GM21723 (cell line): ENCODE data around the gene CHRM5.

Source experiments
- ATAC-seq: cut with Tn5 transposase; IDR thresholded peaks from one replicate; pipeline ENCODE4 v1.9.1; 2021; ENCODE audit warnings: mild to moderate bottlenecking, moderate library complexity; ENCODE audit not compliant: unreplicated experiment

CHRM5 gene

DNA sequence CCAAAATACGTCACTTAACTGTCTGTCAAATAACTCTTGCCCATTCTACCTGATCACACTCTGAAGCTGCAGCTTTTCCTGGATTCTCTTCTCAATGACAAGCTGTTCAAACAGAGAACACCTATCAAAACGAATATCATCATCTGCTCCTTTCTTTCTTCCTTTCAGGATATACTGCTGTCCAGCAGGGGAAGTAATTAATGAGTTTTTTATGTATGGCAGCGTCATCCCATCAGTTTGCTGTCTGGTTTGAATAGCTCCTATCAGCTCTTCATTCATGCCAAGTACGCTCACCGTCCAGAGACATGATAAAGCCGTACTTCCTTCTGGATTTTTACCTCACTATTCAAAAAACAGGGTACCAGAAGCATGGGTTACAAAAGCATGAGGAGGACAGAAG is at the start of gene CHRM5:
CHRM5 (plus strand) TSS at position 274 of the 400 bp plus-strand sequence. CDS start 94,221 bp downstream, outside the sequence.
- no peak for ATAC-seq

DNA sequence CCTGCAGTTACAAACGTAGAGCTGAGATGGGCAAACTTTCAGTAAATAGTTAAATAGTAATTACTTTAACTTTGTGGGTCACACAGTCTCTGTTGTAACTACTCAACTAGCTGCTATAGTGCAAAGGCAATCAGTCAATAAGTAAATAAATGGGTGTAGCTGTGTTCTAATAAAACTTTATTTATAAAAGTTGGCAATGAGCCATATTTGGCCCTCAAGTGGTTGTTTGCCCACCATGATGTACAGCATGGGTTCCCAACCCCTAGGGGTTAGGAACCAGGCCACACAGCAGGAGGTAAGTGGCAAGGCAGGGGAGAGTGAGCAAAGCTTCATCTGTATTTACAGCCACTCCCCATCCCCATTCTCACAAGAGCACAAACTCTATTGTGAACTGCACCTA is 44.9 kb upstream of the CHRM5 start:
- no peak for ATAC-seq

DNA sequence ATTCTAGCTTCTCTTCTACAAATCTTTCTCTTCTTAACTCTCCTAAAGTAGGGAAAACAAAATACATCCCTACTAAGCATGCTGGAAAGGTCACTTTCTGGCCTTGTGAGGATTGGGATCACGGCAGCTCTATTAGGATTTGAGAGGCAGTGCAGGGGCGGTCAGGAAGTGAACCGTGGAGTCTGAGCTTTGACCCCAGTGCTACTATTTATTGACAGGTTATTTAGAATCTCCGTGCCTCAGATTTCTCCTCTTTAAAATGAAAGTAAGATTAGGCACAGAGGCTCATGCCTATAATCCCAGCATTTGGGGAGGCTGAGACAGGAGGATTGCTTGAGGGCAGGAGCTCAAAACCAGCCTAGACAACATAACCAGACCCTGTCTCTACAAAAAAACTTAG is 42.0 kb upstream of the CHRM5 start:
- ATAC-seq, result no peak

- ATAC-seq, result no peak
Observed at GRCh38 chr15:33932734-33933133, 35.6 kb upstream of the CHRM5 start.

DNA sequence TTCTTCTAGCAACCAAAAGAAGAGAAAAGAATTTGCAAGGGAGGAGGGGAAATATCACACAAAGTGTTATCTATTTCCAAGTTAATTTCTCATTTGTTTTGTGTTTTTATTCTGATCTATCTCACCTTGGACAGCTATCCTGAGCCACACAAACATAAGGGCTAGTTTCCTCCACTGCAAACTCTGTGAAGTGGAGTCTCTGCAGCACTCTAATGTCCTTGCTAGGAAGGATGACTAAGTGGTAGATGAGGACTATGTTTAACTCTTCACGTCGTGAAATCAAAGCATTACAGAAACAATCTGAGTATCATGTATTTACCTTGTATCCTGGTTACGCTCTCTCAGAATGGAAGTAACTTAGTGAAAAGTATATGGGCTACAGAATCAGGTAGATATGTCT is 33.9 kb upstream of the CHRM5 start:
- no peak for ATAC-seq

GRCh38 chr15:33934921-33935320 is 33.4 kb upstream of the CHRM5 start:
- ATAC-seq, result no peak

DNA sequence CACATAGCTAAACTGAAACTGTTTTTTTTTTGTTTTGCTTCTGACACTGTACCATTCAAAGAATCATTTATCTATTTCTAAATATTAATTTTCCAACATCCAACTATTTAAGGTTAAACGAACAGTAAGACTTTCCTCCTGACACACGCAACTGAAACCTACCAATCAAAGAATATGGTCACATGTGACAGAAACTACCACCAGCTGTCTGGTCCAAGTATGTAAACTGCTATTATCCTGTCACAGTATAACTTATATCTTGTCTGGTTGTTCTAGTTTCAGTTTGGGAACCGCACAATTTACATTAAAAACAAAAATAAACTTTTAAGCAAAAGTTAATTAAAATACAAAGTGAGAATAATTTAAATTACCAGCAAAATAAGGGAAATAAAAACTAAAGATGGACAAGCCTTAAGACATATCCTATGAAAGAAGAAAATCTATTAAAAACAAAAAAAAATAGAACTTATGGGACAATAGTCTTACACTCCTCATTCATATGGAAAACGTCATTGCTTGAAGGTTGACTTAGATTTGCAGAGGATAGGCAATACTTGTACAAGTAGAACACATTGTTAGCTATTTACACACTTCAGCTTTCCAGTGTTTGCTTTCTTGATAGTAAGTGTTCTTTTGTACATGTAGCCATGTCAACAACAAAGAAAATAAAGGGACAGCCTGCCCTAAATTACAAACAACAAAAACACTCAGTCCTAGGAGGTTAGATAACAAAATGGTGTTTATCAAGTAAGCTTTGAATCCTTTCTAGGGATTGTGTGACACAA is 26.8 kb upstream of the CHRM5 start:
- ATAC-seq, result no peak

- ATAC-seq, result no peak
Observed at GRCh38 chr15:33946152-33946551, 22.1 kb upstream of the CHRM5 start.

DNA sequence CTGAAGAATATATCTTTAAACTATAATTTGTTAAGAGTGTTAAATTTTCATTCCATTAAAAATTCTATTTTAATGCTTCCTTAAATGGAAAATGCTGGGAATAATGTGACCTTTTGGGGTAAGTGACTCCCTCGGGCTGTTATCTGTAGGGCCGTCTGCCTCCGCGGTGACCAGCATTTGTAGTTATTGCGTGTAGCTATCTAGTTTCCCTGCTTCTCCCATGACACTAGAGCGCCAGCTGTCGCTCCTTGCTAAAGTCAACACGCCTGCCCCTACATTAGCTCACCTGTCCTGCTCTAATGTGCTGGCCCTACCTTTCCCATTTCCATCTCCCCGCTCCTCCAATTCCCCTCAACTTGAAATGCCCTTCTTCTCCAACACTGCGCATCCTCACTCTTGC is 12.4 kb upstream of the CHRM5 start:
- no peak for ATAC-seq

GRCh38 chr15:33956397-33956796 is 11.9 kb upstream of the CHRM5 start:
- no peak for ATAC-seq

GRCh38 chr15:33959844-33960548 is 8.3 kb upstream of the CHRM5 start:
- no peak for ATAC-seq

- no peak for ATAC-seq
Observed at GRCh38 chr15:33960549-33960935, 7.8 kb upstream of the CHRM5 start.

DNA sequence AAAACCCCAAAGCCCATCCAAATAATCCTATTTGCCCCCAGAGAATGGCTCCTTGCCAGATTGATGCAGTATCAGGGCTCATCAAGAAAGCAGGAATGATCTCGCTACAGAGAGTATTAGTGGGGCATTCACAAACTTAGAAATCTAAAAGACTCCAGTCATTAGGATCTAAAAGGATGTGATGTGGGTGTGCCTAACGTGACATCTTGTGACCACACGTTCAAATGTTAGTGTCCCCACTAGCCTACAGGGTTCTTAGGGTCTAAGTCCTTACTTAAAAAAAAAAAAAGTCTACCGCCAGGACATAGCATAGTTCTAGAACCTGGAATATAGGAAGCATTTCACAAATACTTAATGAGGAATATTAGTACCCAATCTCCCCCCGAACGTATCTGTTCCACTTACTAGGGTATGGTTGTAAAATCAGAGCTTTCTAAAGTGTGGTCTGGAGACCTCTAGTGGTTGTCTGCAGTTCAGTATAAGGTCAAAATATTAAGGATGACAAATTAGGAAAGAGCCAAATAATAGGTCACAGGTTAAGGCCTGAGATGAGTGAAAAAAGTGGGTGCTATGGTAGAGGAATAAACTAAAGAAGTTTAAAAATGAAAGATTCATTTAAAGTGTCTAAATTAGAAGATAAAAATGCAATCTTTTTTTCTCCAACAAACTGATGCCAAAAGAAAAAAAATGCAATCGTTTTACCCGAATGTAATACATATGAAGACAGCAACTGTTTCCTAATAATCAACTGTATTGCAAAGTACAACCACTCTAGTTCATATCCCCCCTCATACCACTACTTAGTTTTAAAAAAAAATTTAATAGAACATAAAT is 4.2 kb upstream of the CHRM5 start:
- ATAC-seq, result no peak

DNA sequence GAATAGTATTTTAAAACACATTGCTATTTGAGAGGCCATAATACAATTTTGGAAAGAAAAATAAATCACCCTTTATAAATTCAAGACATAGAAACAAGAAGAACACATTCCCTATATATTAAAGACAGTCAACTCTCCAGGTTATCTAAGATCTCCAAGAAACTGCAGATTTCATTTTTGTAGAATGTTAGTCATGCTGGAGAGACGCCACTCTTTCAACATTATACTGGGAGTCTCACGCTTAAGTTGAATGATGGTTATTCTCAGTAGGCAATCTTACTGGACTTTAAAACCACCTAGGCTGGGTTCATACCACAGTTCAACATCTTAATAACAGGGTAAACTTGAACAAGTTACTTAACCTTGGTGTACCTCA is 3.6 kb upstream of the CHRM5 start:
- ATAC-seq, result no peak

DNA sequence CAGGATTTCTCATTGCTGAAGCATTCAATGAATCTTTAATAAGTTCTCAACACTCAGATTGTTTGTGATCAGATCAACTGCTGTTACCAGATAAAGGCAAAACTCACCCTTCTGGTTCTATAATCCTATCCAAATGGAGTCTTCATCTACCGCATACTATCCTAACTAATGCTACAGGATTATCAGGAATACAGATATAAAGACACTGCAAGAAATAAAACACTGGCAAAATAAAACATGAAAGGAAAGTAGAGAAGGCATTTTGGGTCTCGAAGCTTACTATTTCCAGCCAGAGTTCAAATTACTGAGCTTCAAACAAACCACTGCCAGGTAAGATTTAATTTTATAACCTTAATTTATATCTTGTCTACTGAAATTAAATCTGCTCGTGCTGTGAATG is 524 bp downstream of the CHRM5 start:
- no peak for ATAC-seq

DNA sequence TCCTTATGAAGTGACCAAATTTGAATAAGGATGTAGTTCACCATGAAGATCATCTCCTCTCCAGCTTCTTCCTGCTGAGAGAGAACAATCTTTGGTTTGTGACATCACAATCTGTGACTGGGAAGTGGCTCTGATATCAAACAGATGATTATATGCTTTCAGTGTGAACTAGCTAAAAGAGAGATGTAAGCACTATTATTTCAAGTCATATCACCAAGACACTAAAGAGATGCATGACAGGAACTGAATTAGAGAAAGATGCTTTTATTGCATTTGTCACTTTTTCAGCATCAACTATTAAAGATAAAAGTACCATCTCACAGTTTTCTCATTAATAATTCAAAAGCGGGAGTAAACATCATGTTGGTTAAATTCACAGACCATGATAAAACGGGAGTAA is 3.5 kb downstream of the CHRM5 start:
- ATAC-seq, result no peak

DNA sequence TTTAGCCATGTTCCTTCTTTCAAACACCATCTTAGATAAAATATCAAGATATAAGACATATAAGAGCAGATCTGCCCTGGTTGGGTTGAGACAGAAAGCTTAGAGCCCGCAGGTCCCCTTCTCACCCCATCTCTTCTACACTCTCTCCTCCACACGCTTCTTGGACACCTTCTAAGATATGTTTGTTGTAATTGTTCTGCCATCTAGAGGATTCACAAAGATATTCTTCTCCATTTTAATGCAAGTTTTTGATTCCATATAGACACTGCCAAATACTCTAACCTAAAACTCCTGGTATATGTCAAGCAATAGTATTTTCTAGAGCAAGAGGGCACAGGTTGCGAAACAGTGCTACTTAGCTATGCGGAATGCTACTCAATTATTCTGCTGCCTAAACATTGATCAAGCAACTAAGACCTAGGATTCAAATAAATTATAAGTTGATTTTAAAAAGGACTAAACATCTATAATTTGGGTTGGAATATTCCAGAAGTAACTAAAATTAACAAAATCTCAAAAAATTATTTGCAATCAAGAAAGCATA is 6.8 kb downstream of the CHRM5 start:
- ATAC-seq, result no peak

DNA sequence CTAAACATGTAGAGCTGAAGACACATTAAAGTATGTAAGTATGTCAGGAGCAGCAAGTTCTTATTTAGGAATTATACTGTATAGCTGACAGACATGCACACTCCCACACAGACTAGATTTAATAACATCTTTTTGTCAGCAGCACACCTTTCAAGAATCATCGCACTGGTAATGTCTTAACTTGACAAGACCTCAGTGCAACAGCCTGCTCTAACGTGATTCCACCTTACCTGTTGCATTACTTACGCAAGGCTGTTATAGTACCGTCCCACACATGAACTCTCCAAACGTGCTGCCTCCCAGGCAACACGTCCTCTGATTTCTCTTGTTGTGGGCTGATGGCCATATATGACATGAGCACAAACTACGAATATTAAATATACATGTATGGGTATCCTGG is 11.9 kb downstream of the CHRM5 start:
- no peak for ATAC-seq

DNA sequence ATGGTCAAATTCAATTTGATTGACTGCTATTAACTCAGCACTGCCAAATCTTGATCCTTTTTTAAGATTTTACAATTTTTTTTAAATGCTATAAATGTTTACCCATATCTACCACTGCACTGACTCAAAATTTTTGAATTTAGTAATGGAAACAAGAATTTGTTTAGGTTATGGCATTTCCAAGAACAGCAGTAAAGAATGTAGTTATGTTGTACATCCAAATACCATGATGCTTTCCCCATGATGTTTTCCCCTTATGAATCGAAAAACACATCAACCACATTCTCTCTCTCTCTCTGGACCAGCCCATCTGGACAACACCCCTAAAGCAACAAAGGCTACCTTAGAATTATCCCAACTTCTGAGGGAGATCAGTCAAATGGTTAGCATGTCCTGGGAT is 14.2 kb downstream of the CHRM5 start:
- no peak for ATAC-seq

DNA sequence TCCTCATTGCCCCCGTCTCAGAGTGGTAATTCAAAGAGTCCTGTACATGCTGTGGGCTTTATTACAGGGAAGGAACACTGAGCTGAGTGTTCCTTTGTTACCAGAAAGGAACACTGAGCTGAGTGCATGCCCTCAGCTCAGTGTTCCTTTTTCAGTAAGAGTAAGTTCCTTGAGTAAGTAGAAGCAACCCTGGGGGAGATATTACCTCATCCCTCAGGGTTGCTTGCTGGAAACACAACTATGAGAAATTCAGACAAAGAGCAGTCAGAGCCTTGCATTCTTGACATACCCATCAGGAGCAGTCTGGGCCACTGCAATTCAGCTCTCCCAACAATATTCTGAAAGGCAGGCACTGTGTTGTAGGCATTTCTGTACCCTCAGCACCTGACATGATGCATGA is 17.0 kb downstream of the CHRM5 start:
- no peak for ATAC-seq

DNA sequence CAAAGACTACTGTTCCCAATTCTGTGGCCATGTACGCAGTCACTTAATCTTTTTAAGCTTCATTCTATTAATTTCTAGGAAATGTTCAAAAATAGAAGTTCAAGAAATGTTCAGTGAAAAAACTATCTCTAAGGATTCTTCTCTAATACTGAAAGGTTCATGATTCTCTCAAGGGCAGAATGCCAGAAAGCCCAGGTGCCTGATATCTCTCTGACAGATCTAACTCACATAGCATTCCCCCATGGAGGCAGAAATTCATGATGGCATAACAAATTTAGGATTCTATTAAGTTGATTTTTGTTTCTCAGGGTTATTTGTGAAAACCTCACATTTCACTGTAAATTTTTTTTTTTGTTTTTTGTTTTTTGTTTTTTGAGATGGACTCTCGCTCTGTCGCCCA is 17.5 kb downstream of the CHRM5 start:
- ATAC-seq, result no peak
